Body of pancreas (tissue), 4 donors: Measurements from ENCODE around the gene RANBP3. TPM values are rescaled to one million over a fixed set of nuclear protein-coding genes. Genes with fewer than 3 reads are reported as not detected.

ENCODE experiments used
- ATAC-seq: fragments of 150-250 bp; one replicate; pipeline ENCODE4 v1.9.1; 2016
- DNase-seq, 4 donors: peaks; one replicate each; pipeline ENCODE4 v3.0.0-alpha.2; 2019
- H3K27ac ChIP-seq, 4 donors: fragments of 200-600 bp; sonication (generic); 1 replicate in 3 of 4; 2 replicates in 1 of 4; pipeline versions ENCODE4 v1.5.1 to v1.6.1; 2016 to 2019; ENCODE audit warnings: mild to moderate bottlenecking in 1 of 4, mixed read lengths in 1 of 4, moderate library complexity in 1 of 4
- H3K27me3 ChIP-seq, 2 donors: fragments of 200-600 bp; sonication (generic); one replicate each; pipeline ENCODE4 v1.6.0; 2016; ENCODE audit warnings: mild to moderate bottlenecking in 1 of 2
- H3K36me3 ChIP-seq, 2 donors: fragments of 200-600 bp; sonication (generic); replicated peaks in 1 of 2; 2 replicates each; pipeline ENCODE4 v1.5.1; 2016; ENCODE audit warnings: low read depth in 2 of 2; ENCODE audit not compliant: insufficient read depth in 1 of 2
- H3K4me1 ChIP-seq: fragments of 200-600 bp; sonication (generic); one replicate; pipeline ENCODE4 v1.6.0; 2016
- H3K4me3 ChIP-seq, 2 donors: fragments of 200-600 bp; sonication (generic); 1 replicate in 1 of 2; 2 replicates in 1 of 2; pipeline ENCODE4 v1.5.1; 2016 to 2019
- H3K9me3 ChIP-seq, 3 donors: fragments of 200-600 bp; sonication (generic); 1 replicate in 2 of 3; 2 replicates in 1 of 3; pipeline ENCODE4 v1.5.1; 2016
- CTCF ChIP-seq, 7 experiments: fragments of 450-650 bp in 4 of 7; fragments of 200-600 bp in 3 of 7; sonication (generic) in 3 of 7; IDR thresholded peaks; one replicate each; pipeline ENCODE4 v1.5.1; 2016 to 2019; ENCODE audit warnings: antibody characterized with exemption in 7 of 7
- POLR2A ChIP-seq, 3 donors: fragments of 450-650 bp; IDR thresholded peaks; one replicate each; pipeline ENCODE4 v1.6.1; 2016; ENCODE audit warnings: antibody characterized with exemption in 3 of 3, mild to moderate bottlenecking in 2 of 3
- WGBS, 2 donors: methylation state at CpG; one replicate each; pipeline ENCODE4 v1.1.5; 2017; 5-methylcytosine and 5-hydroxymethylcytosine counted together
- intact Hi-C: fragments of 100-400 bp; cut with DNase I; formaldehyde crosslinking; loops from one replicate; pipeline ENCODE4 v1.15.1; 2023
- total RNA-seq, 2 donors: library from RNA; depleted of rRNA; stranded (reverse); fragments of >200 nt; gene quantifications; one replicate each; pipeline ENCODE4 v1.1.0, GENCODE V29; 2016

Gene RANBP3
- total RNA-seq, 2 donors from 2014 or later: 62.0 to 90.0 TPM

GRCh38 chr19:6018786-6019185, 40.8 kb upstream of the RANBP3 start:
- WGBS, 2 donors: 82 to 94% methylated on average over 8 to 9 of the region's 10 CpGs
- H3K27ac ChIP-seq: no peak overlapping the region
- H3K4me3 ChIP-seq: no peak overlapping the region
- peaks cover 30% of the 10 kb centered on the region for H3K4me1 ChIP-seq
- TF ChIP-seq CTCF (IDR thresholded peaks at IDR 0.05): no peak
- no peak for DNase-seq
- no peaks in the 10 kb centered on the region for H3K36me3 ChIP-seq
- H3K9me3 ChIP-seq: no peaks in the 10 kb centered on the region
- no peak for ATAC-seq
- intact Hi-C loops: no loop called here
- H3K27me3 ChIP-seq: no peaks in the 10 kb centered on the region

- intact Hi-C loops: no loop called here
- WGBS, 2 donors: 86 to 92% methylated on average over 10 to 11 of the region's 11 CpGs
Observed at GRCh38 chr19:6017576-6017975, 39.6 kb upstream of the RANBP3 start.

GRCh38 chr19:6015841-6016545, 38.1 kb upstream of the RANBP3 start:
- DNase-seq (no peak), ATAC-seq (no peak)
- Histone ChIP-seq H3K4me1 (peaks cover 12% of the 10 kb centered on the region), H3K27ac (no peak overlapping the region), H3K4me3 (no peak overlapping the region), H3K9me3 (no peaks in the 10 kb centered on the region), H3K27me3 (no peaks in the 10 kb centered on the region), H3K36me3 (no peaks in the 10 kb centered on the region)
- intact Hi-C loops: no loop called here
- 83 to 89% methylated on average over 25 to 26 of the region's 26 CpGs for WGBS, 2 donors
- TF ChIP-seq CTCF (IDR thresholded peaks at IDR 0.05) (no peak), POLR2A (IDR thresholded peaks at IDR 0.05) (no peak)

More at GRCh38 chr19:6017576-6017975, 39.6 kb upstream of the RANBP3 start:
- H3K4me1 ChIP-seq: peaks cover 28% of the 10 kb centered on the region
- H3K36me3 ChIP-seq: no peaks in the 10 kb centered on the region
- DNase-seq (no peak), ATAC-seq (no peak)
- H3K9me3 ChIP-seq: no peaks in the 10 kb centered on the region
- TF ChIP-seq CTCF (IDR thresholded peaks at IDR 0.05) (no peak), POLR2A (IDR thresholded peaks at IDR 0.05) (no peak)
- no peak overlapping the region for H3K4me3 ChIP-seq
- H3K27ac ChIP-seq: no peak overlapping the region
- H3K27me3 ChIP-seq: no peaks in the 10 kb centered on the region

- no peak overlapping the region for H3K4me3 ChIP-seq
- no peaks in the 10 kb centered on the region for H3K9me3 ChIP-seq
- ATAC-seq: no peak
- no peak for TF ChIP-seq POLR2A (IDR thresholded peaks at IDR 0.05)
- TF ChIP-seq CTCF (IDR thresholded peaks at IDR 0.05): no peak
- intact Hi-C loops: no loop called here
- no peaks in the 10 kb centered on the region for H3K36me3 ChIP-seq
- no peaks in the 10 kb centered on the region for H3K4me1 ChIP-seq
- no peak overlapping the region for H3K27ac ChIP-seq
- no peak for DNase-seq
- no peaks in the 10 kb centered on the region for H3K27me3 ChIP-seq
- WGBS, 2 donors: 82 to 95% methylated on average over 7 to 13 of the region's 13 CpGs
Observed at GRCh38 chr19:6014551-6015135, 36.7 kb upstream of the RANBP3 start.
